Activated CD4-positive, alpha-beta T cell treated with anti-CD3 and anti-CD28 coated beads, Interleukin-2, Interleukin-6, amounts not matched to agents 100 ng/mL and 50 ng/mL, durations not matched to agents 16 hours and 8 hours (primary cell): ENCODE results near the gene ATP5PF.
A peak's percentile ranks its signal among the peaks of the same experiment; 100 is the strongest.
"Not testable (repeated sequence)": the region's sequence is repeated elsewhere in the genome, so short reads cannot be mapped to it uniquely, and the experiment has no call there.

Experiments used
- DNase-seq: peaks from one replicate; pipeline ENCODE4 v3.0.0-alpha.2; 2020

The ATP5PF gene

DNA sequence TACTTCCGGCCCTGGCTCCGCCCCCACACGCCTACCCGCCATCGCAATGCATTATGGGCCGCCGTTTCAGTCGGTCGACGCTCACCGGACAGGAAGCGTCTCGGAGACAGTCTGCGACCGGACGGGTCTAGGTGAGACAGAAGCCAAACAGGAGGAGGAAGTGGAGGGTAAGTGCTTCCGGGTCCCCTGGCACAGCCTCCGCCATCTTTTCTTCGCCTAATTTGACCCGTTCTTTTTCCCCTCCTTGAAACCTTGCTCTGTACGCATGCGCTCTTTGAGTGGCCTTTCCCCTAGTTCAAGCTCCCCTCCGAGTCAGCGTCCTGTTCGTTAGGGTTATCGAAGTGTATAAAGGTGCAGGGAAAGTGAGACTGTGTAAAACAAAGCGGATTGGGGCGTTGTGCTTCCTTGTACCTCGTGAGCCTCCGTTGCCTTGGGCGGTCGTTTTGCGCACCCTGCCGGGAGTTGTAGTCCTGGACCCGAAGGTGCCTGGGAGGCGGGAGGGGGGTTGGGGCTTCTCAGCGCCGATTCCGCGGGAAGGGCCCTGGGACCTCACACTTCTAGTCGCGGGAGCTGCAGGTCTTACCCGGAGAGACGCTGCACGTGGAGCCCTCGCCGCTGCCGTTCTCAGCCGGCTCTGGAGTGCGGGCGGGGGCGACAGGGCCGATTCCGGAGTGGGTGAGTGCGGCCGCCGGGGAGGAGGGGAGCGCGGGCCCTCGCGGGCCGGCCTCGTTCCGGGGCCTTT lies at the start of gene ATP5PF, which contains the start of gene GABPA:
ATP5PF (minus strand) TSS at position 1 of the 742 bp plus-strand sequence. CDS start 5,110 bp downstream, outside the sequence.
GABPA (plus strand) TSS at position 69 of the 742 bp plus-strand sequence. CDS start 6,627 bp downstream, outside the sequence.
- peak; percentile 98 for DNase-seq

DNA sequence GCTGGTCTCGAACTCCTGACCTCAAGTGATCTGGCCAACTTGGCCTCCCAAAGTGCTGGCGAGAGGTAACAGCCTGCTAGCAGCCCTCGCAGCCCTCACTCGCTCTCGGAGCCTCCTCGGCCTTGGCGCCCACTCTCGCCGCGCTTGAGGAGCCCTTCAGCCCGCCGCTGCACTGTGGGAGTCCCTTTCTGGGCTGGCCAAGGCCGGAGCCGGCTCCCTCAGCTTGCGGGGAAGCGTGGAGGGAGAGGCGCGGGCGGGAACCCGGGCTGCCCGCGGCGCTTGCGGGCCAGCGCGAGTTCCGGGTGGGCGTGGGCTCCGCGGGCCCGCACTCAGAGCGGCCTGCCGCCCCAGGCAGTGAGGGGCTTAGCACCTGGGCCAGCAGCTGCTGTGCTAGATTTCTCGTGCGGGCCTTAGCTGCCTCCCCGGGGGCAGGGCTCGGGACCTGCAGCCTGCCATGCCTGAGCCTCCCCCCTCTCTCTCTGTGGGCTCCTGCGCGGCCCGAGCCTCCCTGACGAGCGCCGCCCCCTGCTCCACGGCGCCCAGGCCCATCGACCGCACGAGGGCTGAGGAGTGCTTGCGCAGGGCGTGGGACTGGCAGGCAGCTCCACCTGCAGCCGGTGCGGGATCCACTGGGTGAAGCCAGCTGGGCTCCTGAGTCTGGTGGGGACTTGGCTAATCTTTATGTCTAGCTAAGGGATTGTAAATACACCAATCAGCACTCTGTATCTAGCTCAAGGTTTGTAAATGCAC lies 43.6 kb upstream of the ATP5PF start:
- DNase-seq = not testable (repeated sequence)

GRCh38 chr21:25776440-25776839 lies 41.7 kb upstream of the ATP5PF start:
- no peak for DNase-seq

GRCh38 chr21:25772686-25773085 lies 38.0 kb upstream of the ATP5PF start:
- peak; percentile 10 for DNase-seq

GRCh38 chr21:25767921-25768320 lies 33.2 kb upstream of the ATP5PF start:
- no peak for DNase-seq

- no peak for DNase-seq
Measured at GRCh38 chr21:25764065-25764464, 29.4 kb upstream of the ATP5PF start.

- DNase-seq = no peak
Measured at GRCh38 chr21:25760677-25761076, 26.0 kb upstream of the ATP5PF start.

DNA sequence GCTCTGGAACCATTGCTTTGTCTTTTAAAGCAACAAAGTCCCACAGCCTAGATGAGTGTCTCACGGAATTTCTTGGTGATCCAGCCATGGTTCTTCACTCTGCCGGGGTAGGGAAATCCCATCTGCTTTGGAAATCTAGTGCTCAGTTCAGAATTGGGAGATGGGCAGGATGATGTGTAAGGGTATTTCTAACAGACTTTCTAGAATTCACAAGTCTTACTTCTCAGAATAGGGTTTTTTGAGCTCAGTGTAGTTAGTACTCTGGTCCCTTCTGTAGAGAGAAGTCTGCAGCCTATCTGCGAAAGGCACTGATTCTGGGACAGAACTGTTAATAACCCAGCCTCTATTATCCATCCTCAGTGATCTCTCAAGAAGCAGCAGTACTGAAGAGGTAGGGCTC lies 25.4 kb upstream of the ATP5PF start:
- no peak for DNase-seq

DNA sequence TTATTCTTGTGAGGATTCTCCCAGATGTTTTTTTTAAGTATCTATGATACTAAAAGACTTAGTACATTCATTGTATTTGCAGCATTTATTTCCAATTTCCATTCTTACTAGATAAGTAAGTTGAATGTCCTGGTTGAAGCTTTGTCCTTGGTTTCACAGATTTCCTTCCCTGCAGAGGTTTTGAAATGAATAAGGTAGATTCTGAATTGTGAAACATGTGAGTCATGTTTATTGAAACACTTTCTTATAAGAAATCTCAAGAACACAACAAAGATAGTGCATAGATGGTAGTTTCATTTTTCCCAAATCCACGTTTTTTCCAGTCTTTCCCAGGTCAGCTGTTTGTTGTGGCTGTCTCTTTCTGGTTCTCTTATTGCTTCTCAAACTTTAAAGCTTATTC lies 24.9 kb upstream of the ATP5PF start:
- peak; percentile 34 for DNase-seq

GRCh38 chr21:25757531-25757930 lies 22.8 kb upstream of the ATP5PF start:
- DNase-seq = no peak

DNA sequence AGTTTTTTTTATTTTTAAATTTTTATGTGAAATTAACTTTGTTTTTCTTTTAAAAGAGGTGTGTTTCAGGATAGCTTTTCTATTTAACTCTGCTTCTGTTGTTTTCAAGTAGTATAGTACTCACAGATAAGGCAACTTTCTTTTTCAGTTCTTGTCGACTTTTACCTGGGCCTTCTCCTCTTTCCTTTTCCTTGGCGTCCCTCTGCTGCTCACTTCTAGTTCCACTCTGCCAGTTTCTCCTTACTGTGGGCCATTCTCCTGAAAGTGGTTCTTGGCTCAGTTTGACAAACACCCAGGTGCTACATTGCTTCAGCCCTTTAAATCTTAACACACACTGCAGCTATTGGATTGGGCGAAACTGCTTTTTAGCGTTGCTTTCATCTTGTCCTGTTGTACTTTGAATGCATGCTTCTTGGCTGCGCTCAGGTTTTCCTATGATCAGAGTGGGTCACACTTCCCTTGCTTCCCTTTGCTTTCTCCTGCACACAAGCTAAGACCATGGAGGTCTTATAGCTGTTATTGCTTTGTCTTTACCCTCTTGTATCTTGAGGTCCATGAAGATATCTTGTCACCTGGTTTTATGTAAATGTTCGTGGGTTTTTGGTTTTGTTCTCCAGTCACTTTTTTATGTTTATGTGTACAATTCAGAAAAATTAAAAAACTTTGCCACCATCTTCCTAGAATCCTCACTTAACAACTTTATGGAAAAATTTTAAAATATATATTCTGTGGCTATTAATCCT lies 21.7 kb upstream of the ATP5PF start:
- DNase-seq = no peak

DNA sequence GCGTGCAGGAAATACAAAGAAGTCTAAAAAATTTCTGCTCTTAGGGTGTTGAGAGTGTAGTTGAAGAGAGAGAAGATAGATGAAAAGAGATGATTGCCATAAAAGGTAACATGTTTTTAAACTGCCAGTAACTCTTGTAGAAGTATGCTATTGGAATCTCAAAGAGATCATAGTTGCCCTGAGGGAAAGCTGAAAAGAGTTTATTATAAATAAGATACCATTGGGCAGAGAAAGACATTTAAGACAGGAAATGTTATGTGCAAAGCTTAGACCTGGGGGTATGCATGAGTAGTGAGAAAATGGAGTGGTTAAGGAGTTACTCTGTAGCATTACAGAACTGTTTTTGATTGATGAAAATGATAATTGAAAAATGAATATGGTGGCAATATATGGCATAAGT lies 17.7 kb upstream of the ATP5PF start:
- DNase-seq = no peak

DNA sequence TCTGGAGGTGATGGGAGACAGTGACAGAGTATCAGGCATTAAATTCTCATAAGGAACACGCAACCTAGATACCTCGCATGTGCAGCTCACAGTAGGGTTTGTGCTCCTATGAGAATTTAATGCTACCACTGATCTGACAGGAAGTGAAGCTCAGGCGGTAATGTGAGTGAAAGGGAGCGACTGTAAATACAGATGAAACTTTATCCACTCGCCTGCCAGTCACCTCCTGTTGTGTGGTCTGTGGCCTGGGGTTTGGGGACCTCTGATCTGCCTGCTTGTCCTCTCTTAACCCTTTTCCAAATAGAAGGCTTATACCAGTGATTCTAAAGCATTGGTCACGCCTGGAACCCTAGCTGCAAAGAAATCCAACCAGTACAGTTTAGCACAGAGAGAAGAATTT lies 15.4 kb upstream of the ATP5PF start:
- peak; percentile 10 for DNase-seq

DNA sequence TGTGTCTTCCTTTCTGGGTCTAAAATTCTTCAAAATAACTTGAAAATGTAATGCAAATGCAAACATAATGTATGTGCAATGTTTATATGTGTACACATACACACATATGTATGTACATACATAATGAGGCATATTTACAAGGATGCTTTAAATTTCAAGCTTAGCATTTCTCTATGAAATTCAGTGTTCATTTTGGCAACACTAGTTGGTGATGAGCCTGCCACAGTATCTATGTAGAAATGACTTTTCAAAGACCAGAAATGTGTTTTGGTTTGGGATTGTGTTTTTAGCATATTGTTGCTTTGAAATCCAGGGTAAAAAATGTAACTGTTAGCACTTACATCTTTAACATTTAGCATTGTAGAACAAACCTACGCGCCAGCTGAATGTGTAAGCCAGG lies 10.2 kb upstream of the ATP5PF start:
- no peak for DNase-seq

GRCh38 chr21:25742900-25743299 lies 8.2 kb upstream of the ATP5PF start:
- no peak for DNase-seq

- no peak for DNase-seq
Measured at GRCh38 chr21:25737421-25737820, 2.7 kb upstream of the ATP5PF start.

GRCh38 chr21:25735646-25736597 lies 1.2 kb upstream of the ATP5PF start:
- peak; percentile 83 for DNase-seq

- DNase-seq = no peak
Measured at GRCh38 chr21:25734654-25734903, 125 bp downstream of the ATP5PF start.

- peak; percentile 26 for DNase-seq
Measured at GRCh38 chr21:25733859-25734653, 648 bp downstream of the ATP5PF start.

GRCh38 chr21:25732091-25732760 lies 2.5 kb downstream of the ATP5PF start:
- no peak for DNase-seq

DNA sequence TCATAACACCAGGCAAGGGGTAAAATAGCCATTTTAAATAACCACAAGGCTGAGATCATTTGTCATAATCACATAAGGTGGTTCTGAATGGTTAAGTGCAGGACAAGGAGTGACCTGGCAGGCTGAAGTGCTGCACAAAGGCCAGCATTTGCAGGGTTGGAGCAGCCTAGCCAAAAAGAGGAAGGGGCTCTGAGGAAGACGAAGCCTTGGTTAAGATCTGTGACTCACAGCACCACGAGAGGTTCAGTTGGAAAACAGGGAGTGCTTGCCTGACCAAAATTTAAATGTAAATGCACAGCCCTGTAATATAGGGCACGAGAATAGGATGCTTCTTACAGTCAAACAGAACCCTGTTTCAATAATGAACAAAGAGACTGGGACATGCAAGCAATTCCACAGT lies 12.1 kb downstream of the ATP5PF start:
- DNase-seq = no peak
